GM23248 (cell line): ENCODE measurements around the gene KHDRBS1. TPM values are rescaled to one million over a fixed set of nuclear protein-coding genes. Genes with fewer than 3 reads are reported as not detected.

Experiments
- DNase-seq: peaks from one replicate; pipeline ENCODE4 v3.0.0-alpha.2; 2015
- H2AFZ ChIP-seq: fragments of 200-600 bp; sonication (generic); 2 replicates; pipeline ENCODE4 v1.6.1; 2016; ENCODE audit warnings: antibody characterized with exemption
- H3F3A ChIP-seq: fragments of 200-600 bp; sonication (generic); 2 replicates; pipeline ENCODE4 v1.6.1; 2016; ENCODE audit warnings: mild to moderate bottlenecking, antibody characterized with exemption, mixed run types; ENCODE audit not compliant: insufficient read depth
- H3K27ac ChIP-seq: fragments of 200-600 bp; sonication (generic); 2 replicates; pipeline ENCODE4 v1.5.1; 2016; ENCODE audit warnings: mild to moderate bottlenecking
- H3K27me3 ChIP-seq: fragments of 200-600 bp; sonication (generic); replicated peaks from 2 replicates; pipeline ENCODE4 v1.6.1; 2016; ENCODE audit warnings: mild to moderate bottlenecking; ENCODE audit not compliant: insufficient read depth
- H3K36me3 ChIP-seq: fragments of 200-600 bp; sonication (generic); 2 replicates; pipeline ENCODE4 v1.6.1; 2016; ENCODE audit warnings: low read depth, mild to moderate bottlenecking
- H3K4me1 ChIP-seq: fragments of 200-600 bp; sonication (generic); 2 replicates; pipeline ENCODE4 v1.6.1; 2016; ENCODE audit warnings: mild to moderate bottlenecking; ENCODE audit not compliant: insufficient read depth
- H3K4me2 ChIP-seq: fragments of 200-600 bp; sonication (generic); one replicate; pipeline ENCODE4 v1.6.1; 2016; ENCODE audit warnings: mild to moderate bottlenecking; ENCODE audit not compliant: unreplicated experiment
- H3K4me3 ChIP-seq: fragments of 200-600 bp; sonication (generic); 2 replicates; pipeline ENCODE4 v1.5.1; 2016; ENCODE audit warnings: mild to moderate bottlenecking
- H3K79me2 ChIP-seq: fragments of 200-600 bp; sonication (generic); 2 replicates; pipeline ENCODE4 v1.6.1; 2016; ENCODE audit warnings: mild to moderate bottlenecking; ENCODE audit not compliant: insufficient read depth
- H3K9ac ChIP-seq: fragments of 200-600 bp; sonication (generic); 2 replicates; pipeline ENCODE4 v1.6.1; 2016; ENCODE audit warnings: mild to moderate bottlenecking
- H3K9me2 ChIP-seq: fragments of 200-600 bp; sonication (generic); 2 replicates; pipeline ENCODE4 v1.6.1; 2016; ENCODE audit warnings: mixed run types, mild to moderate bottlenecking, moderate library complexity; ENCODE audit not compliant: insufficient read depth
- H3K9me3 ChIP-seq: fragments of 200-600 bp; sonication (generic); one replicate; pipeline ENCODE4 v1.6.1; 2017; ENCODE audit warnings: low read depth
- H4K20me1 ChIP-seq: fragments of 200-600 bp; sonication (generic); 2 replicates; pipeline ENCODE4 v1.6.0; 2016; ENCODE audit not compliant: insufficient read depth
- EZH2 ChIP-seq: fragments of 200-600 bp; sonication (generic); IDR thresholded peaks from 2 replicates; pipeline ENCODE4 v1.6.1; 2018; ENCODE audit warnings: antibody characterized with exemption, mild to moderate bottlenecking; ENCODE audit not compliant: insufficient read depth, poor library complexity, severe bottlenecking
- EZH2phosphoT487 ChIP-seq: fragments of 200-600 bp; sonication (generic); IDR thresholded peaks from 2 replicates; pipeline ENCODE4 v1.6.1; 2018; ENCODE audit warnings: antibody characterized with exemption, moderate library complexity, mild to moderate bottlenecking, low read depth; ENCODE audit not compliant: insufficient read depth
- WGBS, 2 experiments: methylation state at CpG; one replicate each; pipeline ENCODE4 v1.1.6; 2015 to 2017; ENCODE audit warnings: low lambda C conversion rate in 2 of 2, low coverage in 1 of 2; ENCODE audit errors: missing lambda C conversion rate in 2 of 2; 5-methylcytosine and 5-hydroxymethylcytosine counted together
- in situ Hi-C: fragments of 300-500 bp; cut with MboI; formaldehyde crosslinking; loops from 2 replicates; pipeline ENCODE4 v1.15.0; 2020
- polyA plus RNA-seq: library from polyadenylated mRNA; unstranded; fragments of >200 nt; fragmentation: Nextera tagmentation; extraction: Ambion mirVana; gene quantifications from 2 replicates; pipeline ENCODE4 v1.2.1, GENCODE V29; 2016
- total RNA-seq: library from RNA; depleted of rRNA; stranded (reverse); fragments of >200 nt; shearing (Covaris generic); gene quantifications from 2 replicates; pipeline ENCODE4 v1.2.3, GENCODE V29; 2014

The KHDRBS1 gene
- total and polyA plus RNA-seq, 2 experiments from 2014 or later = 41.7 to 68.6 TPM

DNA sequence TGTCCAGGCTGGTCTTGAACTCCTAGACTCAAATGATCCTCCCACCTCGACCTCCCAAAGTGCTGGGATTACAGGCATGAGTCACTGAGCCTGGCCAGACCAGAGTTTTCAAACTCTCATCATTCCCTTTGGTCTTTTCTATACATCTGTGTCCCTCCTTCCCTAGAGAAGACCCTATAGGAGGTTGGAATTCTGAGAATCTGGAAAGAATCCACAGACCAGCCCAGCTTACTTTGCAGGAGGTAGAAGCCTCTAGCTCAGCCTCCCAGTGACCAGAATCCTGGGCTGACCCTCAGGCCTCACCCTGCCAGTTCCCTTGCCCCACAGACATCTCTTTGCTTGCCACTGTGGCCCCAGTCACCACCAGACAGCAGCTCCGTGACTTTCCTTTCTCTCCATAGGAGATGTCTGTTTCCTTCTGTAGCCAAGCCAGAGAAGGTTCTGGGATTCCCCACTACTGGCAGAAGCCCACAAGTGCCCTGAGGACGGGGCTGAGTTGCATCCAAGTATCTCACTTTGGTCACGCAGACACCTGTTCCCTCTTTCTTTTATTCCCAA is 34.7 kb upstream of the KHDRBS1 start:
- Histone ChIP-seq H3K9me3 (no peaks in the 10 kb centered on the region), H3K9me2 (no peaks in the 10 kb centered on the region), H3K4me3 (no peak overlapping the region), H2AFZ (no peak overlapping the region), H3K27me3 (no peaks in the 10 kb centered on the region), H3K27ac (no peak overlapping the region), H3K79me2 (no peaks in the 10 kb centered on the region), H3K9ac (no peak overlapping the region), H3K36me3 (no peaks in the 10 kb centered on the region), H4K20me1 (no peaks in the 10 kb centered on the region), H3K4me2 (no peak overlapping the region), H3F3A (no peaks in the 10 kb centered on the region), H3K4me1 (0 out of 2 replicates have a peak, but pooled peaks cover 5% of the 10 kb centered on the region)
- no peak for DNase-seq
- in situ Hi-C loops = no loop called here
- no peak for TF ChIP-seq EZH2phosphoT487
- 80 to 88% methylated on average over 4 of the region's 4 CpGs for WGBS, 2 experiments

DNA sequence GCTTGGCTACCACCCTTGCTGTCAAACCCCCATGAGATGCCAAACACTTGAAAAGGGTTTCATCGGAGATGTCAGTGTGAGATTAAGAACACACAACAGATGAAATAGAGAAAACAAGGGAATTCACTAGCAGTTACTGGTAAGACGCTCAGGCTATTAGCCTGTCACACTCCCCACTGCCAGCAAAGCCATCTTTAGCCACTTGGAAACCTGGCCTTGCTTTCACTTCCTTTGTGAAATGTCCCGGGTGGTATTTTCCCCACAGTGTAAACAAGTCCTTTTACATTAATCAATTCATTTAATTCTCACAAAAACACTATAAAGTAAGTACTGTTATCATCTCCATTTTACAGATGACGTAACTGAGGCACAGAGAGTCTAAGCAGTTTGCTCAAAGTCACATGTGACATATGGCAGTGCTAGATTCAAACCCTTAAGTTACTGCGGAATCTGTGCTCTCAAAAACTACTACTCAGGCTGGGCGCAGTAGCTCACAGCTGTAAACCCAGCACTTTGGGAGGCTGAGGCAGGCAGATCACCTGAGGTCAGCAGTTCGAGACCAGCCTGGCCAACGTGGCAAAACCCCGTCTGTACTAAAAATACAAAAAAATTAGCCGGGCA is 32.7 kb upstream of the KHDRBS1 start:
- 70 to 71% methylated on average over 10 of the region's 10 CpGs for WGBS, 2 experiments
- H2AFZ ChIP-seq = no peak overlapping the region
- no peaks in the 10 kb centered on the region for H3K27me3 ChIP-seq
- no peaks in the 10 kb centered on the region for H3K9me3 ChIP-seq
- no peak overlapping the region for H3K9ac ChIP-seq
- H3K4me1 ChIP-seq = peaks cover 15% of the 10 kb centered on the region
- DNase-seq = no peak
- no peaks in the 10 kb centered on the region for H4K20me1 ChIP-seq
- no peak for TF ChIP-seq EZH2phosphoT487
- TF ChIP-seq EZH2 = no peak
- H3K27ac ChIP-seq = no peak overlapping the region
- no peaks in the 10 kb centered on the region for H3K36me3 ChIP-seq
- no peak overlapping the region for H3K4me3 ChIP-seq
- H3K79me2 ChIP-seq = no peaks in the 10 kb centered on the region
- no peaks in the 10 kb centered on the region for H3K9me2 ChIP-seq
- no peak overlapping the region for H3K4me2 ChIP-seq
- in situ Hi-C loops = no loop called here
- peaks cover 11% of the 10 kb centered on the region for H3F3A ChIP-seq

DNA sequence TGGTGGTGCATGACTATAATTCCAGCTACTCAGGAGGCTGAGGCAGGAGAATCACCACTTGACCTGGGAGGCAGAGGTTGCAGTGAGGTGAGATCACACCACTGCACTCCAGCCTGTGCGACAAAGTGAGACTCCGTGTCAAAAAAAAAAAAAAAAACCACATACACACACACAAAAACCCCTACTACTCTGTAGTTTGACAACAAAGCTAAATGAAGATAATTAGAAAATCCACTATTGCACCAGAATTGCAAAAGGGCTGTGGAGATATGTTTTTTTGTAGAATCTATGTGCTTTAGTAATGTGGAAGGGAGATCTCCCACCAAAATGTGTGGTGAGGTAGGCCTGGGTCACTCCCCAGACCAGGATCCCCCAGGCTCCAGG is 32.2 kb upstream of the KHDRBS1 start:
- in situ Hi-C loops = no loop called here
- Histone ChIP-seq H3K9me3 (no peaks in the 10 kb centered on the region), H3K4me1 (peaks cover 15% of the 10 kb centered on the region), H2AFZ (no peak overlapping the region), H4K20me1 (no peaks in the 10 kb centered on the region), H3K9me2 (no peaks in the 10 kb centered on the region), H3K4me3 (no peak overlapping the region), H3F3A (peaks cover 11% of the 10 kb centered on the region), H3K9ac (no peak overlapping the region), H3K27ac (no peak overlapping the region), H3K79me2 (no peaks in the 10 kb centered on the region), H3K4me2 (no peak overlapping the region), H3K36me3 (no peaks in the 10 kb centered on the region), H3K27me3 (no peaks in the 10 kb centered on the region)
- no peak for DNase-seq
- WGBS, 2 experiments = 97% methylated on average over 2 of the region's 2 CpGs
- TF ChIP-seq EZH2phosphoT487 = no peak
- TF ChIP-seq EZH2 = no peak

DNA sequence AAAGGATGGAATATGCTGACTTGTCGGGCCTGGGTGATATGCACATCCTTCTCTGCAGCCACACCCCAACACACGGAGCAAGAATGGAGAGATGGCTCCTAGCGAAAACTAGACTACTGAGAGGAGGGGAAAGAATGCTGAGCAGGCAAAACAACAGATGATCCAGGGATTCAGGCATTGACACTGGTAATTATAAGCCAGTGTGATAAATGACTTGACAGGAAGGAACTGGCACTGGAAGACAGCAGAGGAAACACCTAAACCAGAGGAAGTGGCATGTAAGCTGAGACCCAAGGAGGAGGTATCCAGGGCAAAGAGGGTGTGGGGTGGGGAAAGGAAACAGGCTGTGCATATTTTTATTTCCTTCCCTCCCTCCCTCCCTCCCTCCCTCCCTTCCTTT is 31.7 kb upstream of the KHDRBS1 start:
- H3K27ac ChIP-seq = no peak overlapping the region
- DNase-seq = no peak
- H3K9ac ChIP-seq = no peak overlapping the region
- no peak overlapping the region for H3K4me2 ChIP-seq
- H3K79me2 ChIP-seq = no peaks in the 10 kb centered on the region
- peaks cover 14% of the 10 kb centered on the region for H3K4me1 ChIP-seq
- TF ChIP-seq EZH2phosphoT487 (no peak), EZH2 (no peak)
- no peak overlapping the region for H2AFZ ChIP-seq
- no peak overlapping the region for H3K4me3 ChIP-seq
- H3F3A ChIP-seq = peaks cover 11% of the 10 kb centered on the region
- in situ Hi-C loops = no loop called here
- H3K9me2 ChIP-seq = no peaks in the 10 kb centered on the region
- H3K27me3 ChIP-seq = no peaks in the 10 kb centered on the region
- no peaks in the 10 kb centered on the region for H3K9me3 ChIP-seq
- WGBS, 2 experiments = 40 to 50% methylated on average over 3 of the region's 3 CpGs
- H4K20me1 ChIP-seq = no peaks in the 10 kb centered on the region
- no peaks in the 10 kb centered on the region for H3K36me3 ChIP-seq
